AG04450 (cell line): ENCODE measurements around the gene HPGD. TPM values are rescaled to one million over a fixed set of nuclear protein-coding genes. Genes with fewer than 3 reads are reported as not detected.
A peak's percentile ranks its signal among the peaks of the same experiment; 100 is the strongest.

ENCODE experiments used
- CTCF ChIA-PET: fragments of 300-600, 350-600 bp; formaldehyde crosslinking; extraction: SDS; loops from one replicate; lab custom pipeline; 2022; ENCODE audit warnings: antibody characterized with exemption, inconsistent platforms; lab: Charles Lee
- POLR2A ChIA-PET: fragments of 350-600 bp; formaldehyde crosslinking; extraction: SDS; loops from one replicate; lab custom pipeline; 2021; ENCODE audit warnings: antibody characterized with exemption, inconsistent platforms; lab: Yijun Ruan, JAX
- DNase-seq: peaks from one replicate; pipeline ENCODE4 v3.0.0-alpha.2; 2011; ENCODE audit warnings: low read depth, low spot score
- H3K27ac ChIP-seq: one replicate; pipeline ENCODE4 v1.5.1; 2012; ENCODE audit warnings: low read depth, low read length, control low read depth
- H3K27me3 ChIP-seq: one replicate; pipeline ENCODE4 v1.6.0; 2012; ENCODE audit warnings: low read length; ENCODE audit not compliant: control insufficient read depth, insufficient read depth
- H3K4me3 ChIP-seq: 2 replicates; pipeline ENCODE4 v1.5.1; 2011; ENCODE audit warnings: mild to moderate bottlenecking, low read depth, low read length, control low read depth
- H3K9me3 ChIP-seq: 2 replicates; pipeline ENCODE4 v1.5.1; 2012; ENCODE audit warnings: low read length; ENCODE audit not compliant: control insufficient read depth, insufficient read depth
- polyA plus RNA-seq: library from polyadenylated mRNA; depleted of rRNA; stranded (reverse); fragments of >200 nt; gene quantifications from 2 replicates; pipeline ENCODE4 v1.2.3, GENCODE V29; 2011
- TF ChIP-seq, protein P1 (sequence below): IDR thresholded peaks from 2 replicates; pipeline ENCODE4 v1.5.1; 2011; ENCODE audit warnings: low read depth, low read length, control low read depth, inconsistent platforms

HPGD gene
- polyA plus RNA-seq, 1 experiment, result 0.21 TPM

DNA sequence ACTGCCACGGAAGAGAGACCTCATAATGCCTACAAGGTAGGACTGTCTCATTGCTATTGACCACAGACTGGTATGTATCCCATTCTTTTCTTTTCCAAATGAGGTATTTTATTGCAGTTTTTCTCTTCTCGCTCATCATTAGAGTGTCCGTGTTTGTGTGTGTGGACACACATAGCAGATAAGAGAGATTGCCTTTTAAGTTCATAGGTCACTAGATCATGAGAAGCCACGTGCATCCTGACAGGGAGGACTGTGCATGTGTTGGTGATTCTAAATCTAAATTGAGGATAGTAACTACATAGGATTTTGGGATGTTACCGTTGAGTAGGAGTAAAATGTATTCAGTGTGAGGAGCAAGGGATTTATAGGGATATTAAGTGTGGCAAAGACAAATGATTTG, 37.3 kb downstream of the HPGD start:
- H3K27ac ChIP-seq, result no peak overlapping the region
- H3K9me3 ChIP-seq, result no peaks in the 10 kb centered on the region
- no peaks in the 10 kb centered on the region for H3K27me3 ChIP-seq
- ChIA-PET POLR2A (no interaction called here), CTCF (no interaction called here)
- TF ChIP-seq, protein P1, sequence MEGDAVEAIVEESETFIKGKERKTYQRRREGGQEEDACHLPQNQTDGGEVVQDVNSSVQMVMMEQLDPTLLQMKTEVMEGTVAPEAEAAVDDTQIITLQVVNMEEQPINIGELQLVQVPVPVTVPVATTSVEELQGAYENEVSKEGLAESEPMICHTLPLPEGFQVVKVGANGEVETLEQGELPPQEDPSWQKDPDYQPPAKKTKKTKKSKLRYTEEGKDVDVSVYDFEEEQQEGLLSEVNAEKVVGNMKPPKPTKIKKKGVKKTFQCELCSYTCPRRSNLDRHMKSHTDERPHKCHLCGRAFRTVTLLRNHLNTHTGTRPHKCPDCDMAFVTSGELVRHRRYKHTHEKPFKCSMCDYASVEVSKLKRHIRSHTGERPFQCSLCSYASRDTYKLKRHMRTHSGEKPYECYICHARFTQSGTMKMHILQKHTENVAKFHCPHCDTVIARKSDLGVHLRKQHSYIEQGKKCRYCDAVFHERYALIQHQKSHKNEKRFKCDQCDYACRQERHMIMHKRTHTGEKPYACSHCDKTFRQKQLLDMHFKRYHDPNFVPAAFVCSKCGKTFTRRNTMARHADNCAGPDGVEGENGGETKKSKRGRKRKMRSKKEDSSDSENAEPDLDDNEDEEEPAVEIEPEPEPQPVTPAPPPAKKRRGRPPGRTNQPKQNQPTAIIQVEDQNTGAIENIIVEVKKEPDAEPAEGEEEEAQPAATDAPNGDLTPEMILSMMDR, result no peak
- no peak overlapping the region for H3K4me3 ChIP-seq
- no peak for DNase-seq

DNA sequence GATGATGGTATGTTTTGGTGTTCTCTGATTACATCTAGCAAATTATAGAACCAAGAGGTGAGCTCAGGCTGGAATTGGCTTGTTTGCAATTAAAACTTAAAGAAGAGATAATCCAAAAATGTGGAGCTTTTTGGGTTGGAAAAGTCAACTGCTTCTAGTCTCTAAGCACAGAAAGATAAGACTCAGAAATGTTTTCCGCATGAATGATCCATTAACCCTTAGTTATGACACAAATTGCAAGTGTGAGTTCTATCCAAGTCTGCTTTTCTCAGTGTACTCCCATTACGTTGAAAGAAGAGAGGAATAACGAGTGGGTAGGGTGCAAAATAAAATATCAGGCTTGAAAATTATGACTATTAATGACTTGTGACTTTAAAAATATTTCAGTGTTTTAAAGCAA, 38.5 kb downstream of the HPGD start:
- no peak for DNase-seq
- H3K4me3 ChIP-seq, result no peak overlapping the region
- TF ChIP-seq, protein P1, result no peak
- ChIA-PET CTCF (no interaction called here), POLR2A (no interaction called here)
- H3K27me3 ChIP-seq, result no peaks in the 10 kb centered on the region
- H3K9me3 ChIP-seq, result no peaks in the 10 kb centered on the region
- no peak overlapping the region for H3K27ac ChIP-seq

DNA sequence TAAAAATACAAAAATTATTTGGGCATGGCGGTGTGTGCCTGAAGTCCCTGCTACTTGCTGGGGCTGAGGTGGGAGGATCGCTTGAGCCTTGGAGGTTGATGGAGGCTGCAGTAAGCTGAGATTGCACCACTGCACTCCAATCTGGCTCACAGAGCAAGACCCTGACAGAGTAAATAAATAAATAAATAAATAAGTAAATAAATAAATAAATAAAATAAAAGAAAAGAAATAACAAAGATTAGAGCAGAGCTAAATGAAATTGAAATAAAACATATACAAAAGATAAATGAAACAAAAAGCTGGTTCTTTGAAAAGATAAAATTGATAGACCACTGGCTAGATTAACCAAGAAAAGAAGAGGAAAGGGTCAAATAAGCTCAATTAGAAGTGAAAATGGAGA, 43.1 kb downstream of the HPGD start:
- Histone ChIP-seq H3K27me3 (no peaks in the 10 kb centered on the region), H3K27ac (no peak overlapping the region), H3K9me3 (no peaks in the 10 kb centered on the region), H3K4me3 (no peak overlapping the region)
- no peak for DNase-seq
- TF ChIP-seq, protein P1, result no peak
- POLR2A ChIA-PET, result no interaction called here
- CTCF ChIA-PET, result no interaction called here

DNA sequence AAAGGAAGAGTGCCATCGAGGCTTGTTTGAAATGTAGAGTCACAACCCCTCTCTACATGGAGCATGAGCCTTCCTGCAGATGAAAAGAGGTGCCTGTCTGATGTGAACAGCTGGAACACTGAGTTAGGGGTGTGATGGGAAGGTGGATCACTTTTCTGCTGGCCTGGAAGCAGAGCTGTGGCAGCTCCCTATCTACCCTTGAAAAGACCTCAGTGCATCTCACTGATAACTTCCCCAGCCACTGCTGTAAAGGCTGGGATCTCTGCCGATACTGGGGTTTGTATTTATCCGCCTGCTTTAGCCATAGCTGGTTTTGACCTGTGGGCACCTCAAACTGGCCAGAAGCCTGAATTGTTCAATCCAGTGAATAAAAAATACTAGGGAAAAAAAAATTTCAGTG, 46.8 kb downstream of the HPGD start:
- Histone ChIP-seq H3K27me3 (no peaks in the 10 kb centered on the region), H3K27ac (peak overlapping the region; percentile 21), H3K9me3 (no peaks in the 10 kb centered on the region), H3K4me3 (no peak overlapping the region)
- POLR2A ChIA-PET, result no interaction called here
- TF ChIP-seq, protein P1, result no peak
- DNase-seq, result no peak
- CTCF ChIA-PET, result no interaction called here

DNA sequence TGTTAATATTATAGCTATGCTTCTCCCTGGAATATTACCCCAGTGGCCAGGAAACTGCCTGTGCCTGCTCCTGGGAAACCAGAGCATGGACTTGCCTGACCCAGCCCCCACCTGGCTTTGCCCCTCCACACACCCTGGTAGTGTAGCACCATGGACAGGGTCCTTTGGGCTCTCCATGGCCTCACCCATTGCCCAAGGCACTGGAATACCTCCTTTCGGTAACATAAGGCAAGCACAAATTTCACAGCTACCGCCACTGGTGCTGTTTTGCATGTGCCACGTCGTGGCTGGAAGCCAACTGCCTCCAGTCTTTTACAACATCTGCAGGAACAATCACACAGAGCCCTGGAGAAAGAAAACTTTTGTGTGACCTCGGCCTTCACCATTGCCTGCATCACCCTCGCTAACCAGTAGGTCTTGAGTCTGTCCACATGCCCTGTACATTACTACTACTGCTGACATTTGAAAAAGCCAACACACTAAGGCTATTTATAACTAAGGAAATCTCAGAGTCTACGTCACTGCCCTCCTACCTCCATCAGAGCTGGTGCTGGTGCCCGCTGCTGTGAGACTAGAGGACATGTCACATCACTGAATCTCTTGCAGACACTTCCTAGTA, 47.7 kb downstream of the HPGD start:
- CTCF ChIA-PET, result no interaction called here

More for the DNA sequence above, 47.7 kb downstream of the HPGD start:
- H3K9me3 ChIP-seq, result no peaks in the 10 kb centered on the region
- no peaks in the 10 kb centered on the region for H3K27me3 ChIP-seq
- no peak overlapping the region for H3K4me3 ChIP-seq
- no peak for DNase-seq
- no peak overlapping the region for H3K27ac ChIP-seq
- TF ChIP-seq, protein P1, result no peak
- POLR2A ChIA-PET, result no interaction called here
